HEK293 (cell line): ENCODE results near the gene RBFOX2.
A peak's percentile ranks its signal among the peaks of the same experiment; 100 is the strongest.
"Not testable (repeated sequence)": the region's sequence is repeated elsewhere in the genome, so short reads cannot be mapped to it uniquely, and the experiment has no call there.

Experiments
- CTCF ChIA-PET: fragments of 350-600 bp; formaldehyde crosslinking; extraction: SDS; loops from one replicate; lab custom pipeline; 2021; ENCODE audit warnings: antibody characterized with exemption; lab: Yijun Ruan, JAX
- POLR2A ChIA-PET: fragments of 300-600 bp; formaldehyde crosslinking; extraction: SDS; loops from one replicate; lab custom pipeline; 2020; ENCODE audit warnings: antibody characterized with exemption, inconsistent platforms; lab: Yijun Ruan, JAX
- H3K27ac ChIP-seq: fragments of 200-500 bp; sonication (Bioruptor generic); 2 replicates; pipeline ENCODE4 v1.5.1; 2014; ENCODE audit warnings: low read depth, low read length, control low read depth, inconsistent platforms; ENCODE audit errors: extremely low read depth
- H3K36me3 ChIP-seq, 2 experiments: fragments of 200-500 bp in 1 of 2; sonication (Bioruptor generic) in 1 of 2; 1 replicate in 1 of 2; 2 replicates in 1 of 2; pipeline ENCODE4 v1.5.1; 2014 to 2017; ENCODE audit warnings: inconsistent platforms in 2 of 2, low read length in 2 of 2; ENCODE audit not compliant: control insufficient read depth in 2 of 2, insufficient read depth in 1 of 2
- H3K4me1 ChIP-seq: fragments of 200-500 bp; sonication (Bioruptor generic); 2 replicates; pipeline ENCODE4 v1.5.1; 2014; ENCODE audit warnings: mild to moderate bottlenecking, low read length, inconsistent platforms; ENCODE audit not compliant: control insufficient read depth, insufficient read depth
- H3K4me3 ChIP-seq: 2 replicates; pipeline ENCODE4 v1.5.1; 2011; ENCODE audit warnings: low read depth, mild to moderate bottlenecking, control low read depth, low read length, moderate library complexity
- H3K9me3 ChIP-seq: fragments of 200-500 bp; sonication (Bioruptor generic); 2 replicates; pipeline ENCODE4 v1.5.1; 2014; ENCODE audit warnings: low read depth, low read length, inconsistent platforms; ENCODE audit not compliant: control insufficient read depth, insufficient read depth
- AEBP2 ChIP-seq: fragments of 450-650 bp; formaldehyde crosslinking; IDR thresholded peaks from 2 replicates; pipeline ENCODE4 v1.5.1; 2016; ENCODE audit warnings: missing biosample characterization, missing genetic modification characterization, borderline replicate concordance
- ATF2 ChIP-seq: fragments of 450-650 bp; formaldehyde crosslinking; IDR thresholded peaks from 2 replicates; pipeline ENCODE4 v1.5.1; 2016; ENCODE audit warnings: missing biosample characterization, missing genetic modification characterization, low read depth
- KLF7 ChIP-seq: fragments of 450-650 bp; formaldehyde crosslinking; IDR thresholded peaks from 2 replicates; pipeline ENCODE4 v1.5.1; 2016; ENCODE audit warnings: missing biosample characterization, missing genetic modification characterization, borderline replicate concordance
- PBX3 ChIP-seq: sonication (generic); formaldehyde crosslinking; IDR thresholded peaks from 2 replicates; pipeline ENCODE4 v1.8.1; 2022; ENCODE audit warnings: mild to moderate bottlenecking, moderate library complexity, missing genetic modification reagents
- ZBTB26 ChIP-seq: fragments of 450-650 bp; formaldehyde crosslinking; optimal IDR thresholded peaks from 2 replicates; pipeline ENCODE3; 2016; ENCODE audit warnings: missing biosample characterization, mild to moderate bottlenecking, missing genetic modification characterization
- ZBTB6 ChIP-seq: fragments of 450-650 bp; formaldehyde crosslinking; IDR thresholded peaks from 2 replicates; pipeline ENCODE4 v1.5.1; 2017; ENCODE audit warnings: missing biosample characterization, missing genetic modification characterization
- ZBTB8A ChIP-seq: fragments of 450-650 bp; formaldehyde crosslinking; IDR thresholded peaks from 2 replicates; pipeline ENCODE4 v1.5.1; 2016; ENCODE audit warnings: missing biosample characterization, missing genetic modification characterization
- ZNF133 ChIP-seq: fragments of 450-650 bp; formaldehyde crosslinking; IDR thresholded peaks from 2 replicates; pipeline ENCODE4 v1.5.1; 2016; ENCODE audit warnings: missing biosample characterization, missing genetic modification characterization
- ZNF16 ChIP-seq: fragments of 450-650 bp; formaldehyde crosslinking; IDR thresholded peaks from 2 replicates; pipeline ENCODE4 v1.5.1; 2016; ENCODE audit warnings: low read depth, missing biosample characterization, missing genetic modification characterization
- ZNF19 ChIP-seq: fragments of 450-650 bp; formaldehyde crosslinking; IDR thresholded peaks from 2 replicates; pipeline ENCODE4; 2016; ENCODE audit warnings: missing biosample characterization, missing genetic modification characterization, low read depth
- ZNF223 ChIP-seq: fragments of 450-650 bp; formaldehyde crosslinking; IDR thresholded peaks from 2 replicates; pipeline ENCODE4 v1.5.1; 2016; ENCODE audit warnings: missing biosample characterization, missing genetic modification characterization
- ZNF23 ChIP-seq: fragments of 450-650 bp; formaldehyde crosslinking; IDR thresholded peaks from 2 replicates; pipeline ENCODE4 v1.5.1; 2016; ENCODE audit warnings: missing biosample characterization, missing genetic modification characterization, borderline replicate concordance
- ZNF280D ChIP-seq: fragments of 450-650 bp; formaldehyde crosslinking; IDR thresholded peaks from 2 replicates; pipeline ENCODE4 v1.5.1; 2016; ENCODE audit warnings: missing biosample characterization, missing genetic modification characterization
- ZNF37A ChIP-seq: fragments of 450-650 bp; IDR thresholded peaks from 2 replicates; pipeline ENCODE4 v1.5.1; 2018; ENCODE audit warnings: missing biosample characterization, missing genetic modification characterization
- ZNF433 ChIP-seq: fragments of 450-650 bp; formaldehyde crosslinking; IDR thresholded peaks from 2 replicates; pipeline ENCODE4 v1.5.1; 2016; ENCODE audit warnings: missing biosample characterization, missing genetic modification characterization, low read depth
- ZNF473 ChIP-seq: fragments of 450-650 bp; formaldehyde crosslinking; IDR thresholded peaks from 2 replicates; pipeline ENCODE4 v1.5.1; 2017; ENCODE audit warnings: missing biosample characterization, missing genetic modification characterization
- ZNF514 ChIP-seq: fragments of 450-650 bp; formaldehyde crosslinking; IDR thresholded peaks from 2 replicates; pipeline ENCODE4 v1.5.1; 2016; ENCODE audit warnings: missing biosample characterization, missing genetic modification characterization
- ZNF585B ChIP-seq: fragments of 450-650 bp; formaldehyde crosslinking; IDR thresholded peaks from 2 replicates; pipeline ENCODE4 v1.5.1; 2016; ENCODE audit warnings: missing biosample characterization, missing genetic modification characterization
- ZNF621 ChIP-seq: fragments of 450-650 bp; formaldehyde crosslinking; IDR thresholded peaks from 2 replicates; pipeline ENCODE4 v1.5.1; 2017; ENCODE audit warnings: missing biosample characterization, missing genetic modification characterization
- ZNF626 ChIP-seq: fragments of 450-650 bp; sonication (Bioruptor Pico); formaldehyde crosslinking; IDR thresholded peaks from 2 replicates; pipeline ENCODE4 v1.5.1; 2018; ENCODE audit warnings: missing biosample characterization, missing genetic modification characterization, inconsistent platforms
- ZNF664 ChIP-seq: fragments of 450-650 bp; formaldehyde crosslinking; IDR thresholded peaks from 2 replicates; pipeline ENCODE4 v1.5.1; 2016; ENCODE audit warnings: missing biosample characterization, missing genetic modification characterization

Gene RBFOX2

GRCh38 chr22:36073476-36073875, 44.9 kb upstream of the RBFOX2 start:
- CTCF ChIA-PET = interaction anchor here (0.7 to 6.5 kb wide), 2 partner anchors 8 to 51 kb away, joined by 3 to 87 read pairs; no protein-coding TSS in a partner anchor
- Histone ChIP-seq H3K4me3 (no peak overlapping the region), H3K27ac (no peak overlapping the region)
- TF ChIP-seq ZBTB8A (tag by site-specific recombination) = no peak
- TF ChIP-seq ZNF37A = no peak
- no peak for TF ChIP-seq AEBP2 (tag by site-specific recombination)
- TF ChIP-seq KLF7 (tag by site-specific recombination) = no peak
- no peak for TF ChIP-seq ZNF585B
- no peak for TF ChIP-seq ZNF23 (tag by site-specific recombination)
- TF ChIP-seq ZNF514 = no peak
- TF ChIP-seq ZNF664 = no peak
- no peak for TF ChIP-seq ATF2 (tag by site-specific recombination)
- no peak for TF ChIP-seq ZBTB26 (tag by site-specific recombination)
- TF ChIP-seq, all 188 proteins: peak for 0
- no peaks in the 10 kb centered on the region for H3K36me3 ChIP-seq
- POLR2A ChIA-PET = interaction anchor here (1.0 kb wide), 1 partner anchor 45 kb away, joined by 5 read pairs; the partner anchor contains the start of gene RBFOX2
- H3K4me1 ChIP-seq = no peaks in the 10 kb centered on the region
- H3K9me3 ChIP-seq = no peaks in the 10 kb centered on the region

- not testable (repeated sequence) for H3K27ac ChIP-seq, H3K36me3 ChIP-seq, H3K4me1 ChIP-seq, H3K4me3 ChIP-seq, H3K9me3 ChIP-seq
- ChIA-PET CTCF (interaction anchor here (0.6 to 2.1 kb wide), 4 partner anchors 54 to 416 kb away, joined by 3 to 7 read pairs (median 4); no protein-coding TSS in a partner anchor), POLR2A (interaction anchor here (0.9 to 1.7 kb wide), 2 partner anchors 9 to 42 kb away, joined by 4 read pairs; partner anchors contain the start of gene RBFOX2)
- peak; percentile 89; the same call in 1 of the 2 replicates for TF ChIP-seq ZNF280D (tag by site-specific recombination)
These were observed 42.0 kb upstream of the RBFOX2 start for GRCh38 chr22:36070645-36071044.

GRCh38 chr22:36069368-36069767, 40.7 kb upstream of the RBFOX2 start:
- Histone ChIP-seq H3K4me1 (no peaks in the 10 kb centered on the region), H3K27ac (no peak overlapping the region), H3K4me3 (no peak overlapping the region), H3K36me3 (no peaks in the 10 kb centered on the region), H3K9me3 (no peaks in the 10 kb centered on the region)
- ChIA-PET CTCF (interaction anchor here (1.0 to 2.3 kb wide), 6 partner anchors 16 to 417 kb away, joined by 4 to 16 read pairs (median 4); partner anchors contain the start of gene RBFOX2), POLR2A (interaction anchor here (0.7 kb wide), 1 partner anchor 838 kb away, joined by 4 read pairs; no protein-coding TSS in a partner anchor)
- TF ChIP-seq ZNF223 (no peak), PBX3 (no peak), ZNF664 (no peak), ZBTB6 (tag by site-specific recombination) (no peak), ZNF433 (tag by site-specific recombination) (no peak), ZNF621 (tag by site-specific recombination) (no peak), ZNF626 (no peak), ZNF16 (tag by site-specific recombination) (no peak), ZNF19 (tag by site-specific recombination) (no peak), ZNF473 (tag by site-specific recombination) (no peak), ZNF133 (tag by site-specific recombination) (no peak)
